HCT116 (cell line): ENCODE measurements around the gene CNTN2. TPM values are rescaled to one million over a fixed set of nuclear protein-coding genes. Genes with fewer than 3 reads are reported as not detected.

ENCODE experiments used
- ATAC-seq: fragments of 200-7000 bp; cut with Tn5 transposase; 2 replicates; pipeline ENCODE4 v1.9.1; 2020; ENCODE audit warnings: mild to moderate bottlenecking, moderate library complexity
- BruUV-seq: library from RNA; stranded (reverse); fragments of 400-500 nt; replicated peaks from 2 replicates; lab custom pipeline; 2021; lab: Mats Ljungman, UMichigan
- CTCF ChIA-PET: fragments of 300-600 bp; sonication (Branson Sonifier 250); formaldehyde crosslinking; loops from one replicate; lab custom pipeline; 2021; ENCODE audit warnings: antibody characterized with exemption; lab: Charles Lee
- POLR2A ChIA-PET: fragments of 300-600, 350-600 bp; sonication (Branson Sonifier 250); formaldehyde crosslinking; loops from one replicate; lab custom pipeline; 2021; ENCODE audit warnings: antibody characterized with exemption; lab: Charles Lee
- RAD21 ChIA-PET, 2 experiments: fragments of 300-600 bp; sonication (Branson Sonifier 250); formaldehyde crosslinking; loops; one replicate each; lab custom pipeline; 2023; ENCODE audit warnings: low total read pairs in 2 of 2; ENCODE audit not compliant: uncharacterized antibody in 2 of 2, unreplicated experiment in 2 of 2, low non-redundant PET in 1 of 2; lab: Charles Lee
- DNase-seq: peaks from one replicate; pipeline ENCODE4 v3.0.0-alpha.2; 2010; ENCODE audit warnings: low read depth, low spot score
- H2AFZ ChIP-seq: fragments of 200-600 bp; shearing (Covaris generic), sonication (generic); 2 replicates; pipeline ENCODE4 v1.6.1; 2017; ENCODE audit warnings: low read depth, mixed run types, mixed read lengths, antibody characterized with exemption, low read length; ENCODE audit not compliant: poor library complexity, severe bottlenecking
- H3K27ac ChIP-seq: 2 replicates; pipeline ENCODE4 v1.5.1; 2012; ENCODE audit warnings: low read depth, low read length
- H3K27me3 ChIP-seq: fragments of 200-600 bp; sonication (generic); 2 replicates; pipeline ENCODE4 v1.6.1; 2016; ENCODE audit warnings: mixed run types, low read length, mixed read lengths; ENCODE audit not compliant: insufficient read depth
- H3K36me3 ChIP-seq, 2 experiments: fragments of 200-500 bp in 1 of 2; fragments of 200-600 bp in 1 of 2; sonication (Bioruptor generic) in 1 of 2; sonication (generic) in 1 of 2; 2 replicates each; pipeline versions ENCODE4 v1.5.1 to v1.6.1; 2014 to 2016; ENCODE audit warnings: low read length in 2 of 2, inconsistent platforms in 1 of 2, mixed read lengths in 1 of 2, mixed run types in 1 of 2; ENCODE audit not compliant: insufficient read depth in 2 of 2, control insufficient read depth in 1 of 2
- H3K4me1 ChIP-seq, 2 experiments: fragments of 200-600 bp in 1 of 2; sonication (generic) in 1 of 2; 2 replicates each; pipeline versions ENCODE4 v1.5.1 to v1.6.1; 2012 to 2017; ENCODE audit warnings: low read length in 2 of 2, inconsistent platforms in 1 of 2, mild to moderate bottlenecking in 1 of 2, mixed read lengths in 1 of 2, mixed run types in 1 of 2, moderate library complexity in 1 of 2; ENCODE audit not compliant: insufficient read depth in 2 of 2, control insufficient read depth in 1 of 2
- H3K4me2 ChIP-seq: fragments of 200-600 bp; sonication (generic); 2 replicates; pipeline ENCODE4 v1.6.1; 2017; ENCODE audit warnings: mixed run types, low read length, mixed read lengths
- H3K4me3 ChIP-seq, 2 experiments: fragments of 200-600 bp in 1 of 2; sonication (generic) in 1 of 2; replicated peaks in 1 of 2; 2 replicates each; pipeline ENCODE4 v1.5.1; 2011 to 2016; ENCODE audit warnings: low read length in 2 of 2, control low read depth in 1 of 2, low read depth in 1 of 2, mild to moderate bottlenecking in 1 of 2, mixed read lengths in 1 of 2, mixed run types in 1 of 2
- H3K79me2 ChIP-seq: fragments of 200-600 bp; sonication (generic); 2 replicates; pipeline ENCODE4 v1.6.1; 2017; ENCODE audit warnings: mild to moderate bottlenecking, mixed run types, low read length, moderate library complexity, mixed read lengths; ENCODE audit not compliant: insufficient read depth
- H3K9ac ChIP-seq: fragments of 200-600 bp; sonication (generic); 2 replicates; pipeline ENCODE4 v1.6.1; 2016; ENCODE audit warnings: low read length, mixed read lengths
- H3K9me2 ChIP-seq: fragments of 200-600 bp; sonication (generic), shearing (Covaris generic); 2 replicates; pipeline ENCODE4 v1.6.1; 2017; ENCODE audit warnings: mixed run types, mild to moderate bottlenecking, moderate library complexity; ENCODE audit not compliant: insufficient read depth
- H3K9me3 ChIP-seq, 2 experiments: fragments of 200-500 bp in 1 of 2; fragments of 200-600 bp in 1 of 2; sonication (Bioruptor generic) in 1 of 2; sonication (generic) in 1 of 2; 2 replicates each; pipeline ENCODE4 v1.6.1; 2014 to 2017; ENCODE audit warnings: low read length in 2 of 2, mixed read lengths in 2 of 2, inconsistent platforms in 1 of 2, low read depth in 1 of 2, mild to moderate bottlenecking in 1 of 2, mixed run types in 1 of 2, moderate library complexity in 1 of 2; ENCODE audit not compliant: control insufficient read depth in 1 of 2, insufficient read depth in 1 of 2
- H4K20me1 ChIP-seq: fragments of 200-600 bp; sonication (generic), shearing (Covaris generic); 2 replicates; pipeline ENCODE4 v1.6.1; 2017; ENCODE audit warnings: mixed run types, mild to moderate bottlenecking, moderate library complexity; ENCODE audit not compliant: insufficient read depth
- CBX3 ChIP-seq: IDR thresholded peaks from 2 replicates; pipeline ENCODE4 v1.6.1; 2012; ENCODE audit warnings: low read depth
- EGR1 ChIP-seq: IDR thresholded peaks from 2 replicates; pipeline ENCODE4 v1.6.1; 2012; ENCODE audit warnings: low read depth
- EZH2 ChIP-seq: fragments of 200-600 bp; sonication (generic); IDR thresholded peaks from 2 replicates; pipeline ENCODE4 v1.6.1; 2017; ENCODE audit warnings: antibody characterized with exemption, mixed run types
- EZH2phosphoT487 ChIP-seq: fragments of 200-600 bp; IDR thresholded peaks from 2 replicates; pipeline ENCODE4 v1.6.1; 2018; ENCODE audit warnings: antibody characterized with exemption, borderline replicate concordance
- FOSL1 ChIP-seq: IDR thresholded peaks from 2 replicates; pipeline ENCODE4 v1.6.1; 2012; ENCODE audit warnings: low read depth
- JUND ChIP-seq: IDR thresholded peaks from 2 replicates; pipeline ENCODE4 v1.6.1; 2012
- POLR2A ChIP-seq: IDR thresholded peaks from 2 replicates; pipeline ENCODE4 v1.7.0; 2011; ENCODE audit warnings: borderline replicate concordance; ENCODE audit not compliant: insufficient read depth, insufficient read length; ENCODE audit errors: extremely low read depth
- POLR2AphosphoS5 ChIP-seq: IDR thresholded peaks from 2 replicates; pipeline ENCODE4 v1.6.1; 2011; ENCODE audit warnings: mild to moderate bottlenecking, low read depth, low read length, moderate library complexity
- RAD21 ChIP-seq: IDR thresholded peaks from 2 replicates; pipeline ENCODE4 v1.6.1; 2012; ENCODE audit warnings: low read depth, mild to moderate bottlenecking
- SIN3A ChIP-seq: IDR thresholded peaks from 2 replicates; pipeline ENCODE4 v1.6.1; 2012; ENCODE audit warnings: low read depth
- SP1 ChIP-seq: IDR thresholded peaks from 2 replicates; pipeline ENCODE4 v1.6.1; 2012; ENCODE audit warnings: low read depth
- SRF ChIP-seq: IDR thresholded peaks from 2 replicates; pipeline ENCODE4 v1.6.1; 2012; ENCODE audit warnings: low read depth
- TCF7L2 ChIP-seq: IDR thresholded peaks from 2 replicates; pipeline ENCODE4 v1.7.0; 2011; ENCODE audit warnings: borderline replicate concordance, inconsistent platforms; ENCODE audit not compliant: insufficient read depth, insufficient read length; ENCODE audit errors: extremely low read depth
- YY1 ChIP-seq: IDR thresholded peaks from 2 replicates; pipeline ENCODE4 v1.6.1; 2011; ENCODE audit warnings: low read length, low read depth, moderate library complexity, mild to moderate bottlenecking; ENCODE audit not compliant: insufficient replicate concordance; ENCODE audit errors: extremely low read depth
- ZNF274 ChIP-seq: fragments of 200-500 bp; sonication (Bioruptor generic); IDR thresholded peaks from 2 replicates; pipeline ENCODE4 v1.6.1; 2014; ENCODE audit warnings: mild to moderate bottlenecking, low read depth, low read length, inconsistent platforms
- intact Hi-C: fragments of 100-400 bp; cut with micrococcal nuclease; formaldehyde crosslinking; loops from 2 replicates; pipeline ENCODE4 v1.10.0; 2022
- total RNA-seq: library from RNA; stranded (reverse); gene quantifications from one replicate; pipeline ENCODE4 v1.2.1, GENCODE V29; 2021; ENCODE audit not compliant: unreplicated experiment
- TF ChIP-seq, protein P1 (sequence below): IDR thresholded peaks from 2 replicates; pipeline ENCODE4 v1.6.1; 2011; ENCODE audit warnings: mild to moderate bottlenecking, low read length, moderate library complexity; ENCODE audit not compliant: insufficient replicate concordance; ENCODE audit errors: extremely low read depth
- TF ChIP-seq, protein P2 (sequence below): IDR thresholded peaks from 2 replicates; pipeline ENCODE4 v1.6.1; 2012
- TF ChIP-seq, protein P3 (sequence below), 3 experiments: fragments of 200-600 bp in 1 of 3; sonication (generic) in 1 of 3; IDR thresholded peaks in 2 of 3; conservative IDR thresholded peaks in 1 of 3; 2 replicates each; pipeline ENCODE4 v1.5.1; 2012 to 2017; ENCODE audit warnings: low read depth in 2 of 3, low read length in 2 of 3, antibody characterized with exemption in 1 of 3, borderline replicate concordance in 1 of 3, control low read depth in 1 of 3, mild to moderate bottlenecking in 1 of 3, mixed read lengths in 1 of 3, mixed run types in 1 of 3, moderate library complexity in 1 of 3; ENCODE audit not compliant: insufficient read depth in 1 of 3
- TF ChIP-seq, protein P4 (sequence below): IDR thresholded peaks from 2 replicates; pipeline ENCODE4 v1.6.1; 2012
- TF ChIP-seq, protein P5 (sequence below): IDR thresholded peaks from 2 replicates; pipeline ENCODE4 v1.6.1; 2012; ENCODE audit warnings: low read depth

CNTN2 gene
- total RNA-seq, 1 experiment from 2014 or later = 0.15 TPM

DNA sequence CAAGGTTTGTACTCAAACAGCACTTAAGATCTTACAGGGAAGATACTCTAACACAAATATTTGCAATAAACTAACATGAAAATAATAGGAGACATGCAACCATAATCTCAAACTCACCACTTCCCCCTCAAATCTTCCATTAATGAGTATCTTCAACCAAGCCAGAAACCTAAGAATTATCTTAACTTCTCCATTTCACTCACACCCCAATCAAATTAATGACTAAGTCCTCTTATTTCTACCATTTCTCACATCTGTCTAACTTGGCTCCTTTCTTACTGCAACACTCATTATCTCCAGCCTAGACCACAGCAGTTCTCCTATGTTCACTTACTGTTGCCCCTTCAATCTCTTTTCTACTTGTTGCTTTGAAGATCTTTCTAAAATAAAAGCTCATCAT, 68.3 kb downstream of the CNTN2 start:
- RAD21 ChIA-PET = no interaction called here
- H4K20me1 ChIP-seq = no peaks in the 10 kb centered on the region

More for the DNA sequence above, 68.3 kb downstream of the CNTN2 start:
- POLR2A ChIA-PET = interaction anchor here (1.2 kb wide), 1 partner anchor 10 kb away, joined by 3 read pairs; no protein-coding TSS in a partner anchor
- H3K27me3 ChIP-seq = no peaks in the 10 kb centered on the region
- no TSS peak for BruUV-seq
- H2AFZ ChIP-seq = no peak overlapping the region
- H3K27ac ChIP-seq = no peak overlapping the region
- no peaks in the 10 kb centered on the region for H3K9me3 ChIP-seq
- no peak overlapping the region for H3K9ac ChIP-seq
- no peak overlapping the region for H3K4me2 ChIP-seq
- no peak for ATAC-seq
- no peak for DNase-seq
- intact Hi-C loops = no loop called here
- no peaks in the 10 kb centered on the region for H3K9me2 ChIP-seq
- no peaks in the 10 kb centered on the region for H3K4me1 ChIP-seq
- H3K36me3 ChIP-seq = peaks cover 16 to 29% of the 10 kb centered on the region in 2 experiments; a peak in 3 of 4 replicates
- CTCF ChIA-PET = no interaction called here
- H3K79me2 ChIP-seq = peaks cover 50% of the 10 kb centered on the region
- TF ChIP-seq JUND (no peak), SIN3A (no peak), EGR1 (no peak), POLR2A (no peak), ZNF274 (no peak), RAD21 (no peak), TCF7L2 (no peak), CBX3 (no peak), FOSL1 (no peak), SRF (no peak), YY1 (no peak), EZH2phosphoT487 (no peak), EZH2 (no peak), SP1 (no peak), POLR2AphosphoS5 (no peak)
- TF ChIP-seq, protein P1, sequence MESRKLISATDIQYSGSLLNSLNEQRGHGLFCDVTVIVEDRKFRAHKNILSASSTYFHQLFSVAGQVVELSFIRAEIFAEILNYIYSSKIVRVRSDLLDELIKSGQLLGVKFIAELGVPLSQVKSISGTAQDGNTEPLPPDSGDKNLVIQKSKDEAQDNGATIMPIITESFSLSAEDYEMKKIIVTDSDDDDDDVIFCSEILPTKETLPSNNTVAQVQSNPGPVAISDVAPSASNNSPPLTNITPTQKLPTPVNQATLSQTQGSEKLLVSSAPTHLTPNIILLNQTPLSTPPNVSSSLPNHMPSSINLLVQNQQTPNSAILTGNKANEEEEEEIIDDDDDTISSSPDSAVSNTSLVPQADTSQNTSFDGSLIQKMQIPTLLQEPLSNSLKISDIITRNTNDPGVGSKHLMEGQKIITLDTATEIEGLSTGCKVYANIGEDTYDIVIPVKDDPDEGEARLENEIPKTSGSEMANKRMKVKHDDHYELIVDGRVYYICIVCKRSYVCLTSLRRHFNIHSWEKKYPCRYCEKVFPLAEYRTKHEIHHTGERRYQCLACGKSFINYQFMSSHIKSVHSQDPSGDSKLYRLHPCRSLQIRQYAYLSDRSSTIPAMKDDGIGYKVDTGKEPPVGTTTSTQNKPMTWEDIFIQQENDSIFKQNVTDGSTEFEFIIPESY = no peak
- TF ChIP-seq, protein P2, sequence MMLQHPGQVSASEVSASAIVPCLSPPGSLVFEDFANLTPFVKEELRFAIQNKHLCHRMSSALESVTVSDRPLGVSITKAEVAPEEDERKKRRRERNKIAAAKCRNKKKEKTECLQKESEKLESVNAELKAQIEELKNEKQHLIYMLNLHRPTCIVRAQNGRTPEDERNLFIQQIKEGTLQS = no peak
- TF ChIP-seq, protein P3, sequence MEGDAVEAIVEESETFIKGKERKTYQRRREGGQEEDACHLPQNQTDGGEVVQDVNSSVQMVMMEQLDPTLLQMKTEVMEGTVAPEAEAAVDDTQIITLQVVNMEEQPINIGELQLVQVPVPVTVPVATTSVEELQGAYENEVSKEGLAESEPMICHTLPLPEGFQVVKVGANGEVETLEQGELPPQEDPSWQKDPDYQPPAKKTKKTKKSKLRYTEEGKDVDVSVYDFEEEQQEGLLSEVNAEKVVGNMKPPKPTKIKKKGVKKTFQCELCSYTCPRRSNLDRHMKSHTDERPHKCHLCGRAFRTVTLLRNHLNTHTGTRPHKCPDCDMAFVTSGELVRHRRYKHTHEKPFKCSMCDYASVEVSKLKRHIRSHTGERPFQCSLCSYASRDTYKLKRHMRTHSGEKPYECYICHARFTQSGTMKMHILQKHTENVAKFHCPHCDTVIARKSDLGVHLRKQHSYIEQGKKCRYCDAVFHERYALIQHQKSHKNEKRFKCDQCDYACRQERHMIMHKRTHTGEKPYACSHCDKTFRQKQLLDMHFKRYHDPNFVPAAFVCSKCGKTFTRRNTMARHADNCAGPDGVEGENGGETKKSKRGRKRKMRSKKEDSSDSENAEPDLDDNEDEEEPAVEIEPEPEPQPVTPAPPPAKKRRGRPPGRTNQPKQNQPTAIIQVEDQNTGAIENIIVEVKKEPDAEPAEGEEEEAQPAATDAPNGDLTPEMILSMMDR (IDR thresholded peaks at IDR 0.05 in 2 of 3, conservative IDR thresholded peaks at IDR 0.05 in 1 of 3; ENCODE audit: borderline replicate concordance in 1 of 3, insufficient read depth in 1 of 3, low read depth in 2 of 3, low read length in 2 of 3) = no peak
- TF ChIP-seq, protein P4, sequence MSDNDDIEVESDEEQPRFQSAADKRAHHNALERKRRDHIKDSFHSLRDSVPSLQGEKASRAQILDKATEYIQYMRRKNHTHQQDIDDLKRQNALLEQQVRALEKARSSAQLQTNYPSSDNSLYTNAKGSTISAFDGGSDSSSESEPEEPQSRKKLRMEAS = no peak
- TF ChIP-seq, protein P5, sequence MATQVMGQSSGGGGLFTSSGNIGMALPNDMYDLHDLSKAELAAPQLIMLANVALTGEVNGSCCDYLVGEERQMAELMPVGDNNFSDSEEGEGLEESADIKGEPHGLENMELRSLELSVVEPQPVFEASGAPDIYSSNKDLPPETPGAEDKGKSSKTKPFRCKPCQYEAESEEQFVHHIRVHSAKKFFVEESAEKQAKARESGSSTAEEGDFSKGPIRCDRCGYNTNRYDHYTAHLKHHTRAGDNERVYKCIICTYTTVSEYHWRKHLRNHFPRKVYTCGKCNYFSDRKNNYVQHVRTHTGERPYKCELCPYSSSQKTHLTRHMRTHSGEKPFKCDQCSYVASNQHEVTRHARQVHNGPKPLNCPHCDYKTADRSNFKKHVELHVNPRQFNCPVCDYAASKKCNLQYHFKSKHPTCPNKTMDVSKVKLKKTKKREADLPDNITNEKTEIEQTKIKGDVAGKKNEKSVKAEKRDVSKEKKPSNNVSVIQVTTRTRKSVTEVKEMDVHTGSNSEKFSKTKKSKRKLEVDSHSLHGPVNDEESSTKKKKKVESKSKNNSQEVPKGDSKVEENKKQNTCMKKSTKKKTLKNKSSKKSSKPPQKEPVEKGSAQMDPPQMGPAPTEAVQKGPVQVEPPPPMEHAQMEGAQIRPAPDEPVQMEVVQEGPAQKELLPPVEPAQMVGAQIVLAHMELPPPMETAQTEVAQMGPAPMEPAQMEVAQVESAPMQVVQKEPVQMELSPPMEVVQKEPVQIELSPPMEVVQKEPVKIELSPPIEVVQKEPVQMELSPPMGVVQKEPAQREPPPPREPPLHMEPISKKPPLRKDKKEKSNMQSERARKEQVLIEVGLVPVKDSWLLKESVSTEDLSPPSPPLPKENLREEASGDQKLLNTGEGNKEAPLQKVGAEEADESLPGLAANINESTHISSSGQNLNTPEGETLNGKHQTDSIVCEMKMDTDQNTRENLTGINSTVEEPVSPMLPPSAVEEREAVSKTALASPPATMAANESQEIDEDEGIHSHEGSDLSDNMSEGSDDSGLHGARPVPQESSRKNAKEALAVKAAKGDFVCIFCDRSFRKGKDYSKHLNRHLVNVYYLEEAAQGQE = no peak
- H3K4me3 ChIP-seq = no peak overlapping the region
